ENCODE data around the gene LANCL2.

The LANCL2 gene

DNA sequence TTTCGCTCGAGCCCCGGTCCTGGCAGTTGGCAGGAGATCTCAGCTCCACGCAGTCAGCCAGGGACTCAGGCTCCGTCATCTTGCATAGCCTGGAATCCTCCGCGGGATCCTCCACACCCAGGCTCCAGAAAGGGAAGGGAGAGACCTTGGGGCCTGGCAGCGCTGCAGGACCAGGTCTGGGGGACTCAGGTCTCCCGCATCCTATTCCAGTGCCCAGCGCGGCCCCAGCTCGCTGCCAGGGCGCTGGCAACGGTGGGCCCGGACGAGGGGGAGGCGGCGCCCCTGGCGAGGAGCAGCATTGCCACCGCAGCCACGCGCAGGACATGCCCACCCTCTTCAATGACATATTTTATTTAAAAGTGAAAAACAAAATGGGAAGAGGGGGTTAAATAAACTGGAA, 83.4 kb downstream of the LANCL2 start:
- DNase-seq: no peak
- Histone ChIP-seq H3K27me3 (no peaks in the 10 kb centered on the region), H3K27ac (no peak overlapping the region), H3K36me3 (no peaks in the 10 kb centered on the region), H3K9me3 (peaks cover 0 to 8% (median 0%) of the 10 kb centered on the region in 3 donors), H3K4me1 (peaks cover 0 to 7% (median 0%) of the 10 kb centered on the region in 4 donors), H3K4me3 (no peak overlapping the region)
- intact Hi-C loops (cut with DNase I; ENCODE audit: low total_unique reads): no loop called here
- TF ChIP-seq, protein P1, sequence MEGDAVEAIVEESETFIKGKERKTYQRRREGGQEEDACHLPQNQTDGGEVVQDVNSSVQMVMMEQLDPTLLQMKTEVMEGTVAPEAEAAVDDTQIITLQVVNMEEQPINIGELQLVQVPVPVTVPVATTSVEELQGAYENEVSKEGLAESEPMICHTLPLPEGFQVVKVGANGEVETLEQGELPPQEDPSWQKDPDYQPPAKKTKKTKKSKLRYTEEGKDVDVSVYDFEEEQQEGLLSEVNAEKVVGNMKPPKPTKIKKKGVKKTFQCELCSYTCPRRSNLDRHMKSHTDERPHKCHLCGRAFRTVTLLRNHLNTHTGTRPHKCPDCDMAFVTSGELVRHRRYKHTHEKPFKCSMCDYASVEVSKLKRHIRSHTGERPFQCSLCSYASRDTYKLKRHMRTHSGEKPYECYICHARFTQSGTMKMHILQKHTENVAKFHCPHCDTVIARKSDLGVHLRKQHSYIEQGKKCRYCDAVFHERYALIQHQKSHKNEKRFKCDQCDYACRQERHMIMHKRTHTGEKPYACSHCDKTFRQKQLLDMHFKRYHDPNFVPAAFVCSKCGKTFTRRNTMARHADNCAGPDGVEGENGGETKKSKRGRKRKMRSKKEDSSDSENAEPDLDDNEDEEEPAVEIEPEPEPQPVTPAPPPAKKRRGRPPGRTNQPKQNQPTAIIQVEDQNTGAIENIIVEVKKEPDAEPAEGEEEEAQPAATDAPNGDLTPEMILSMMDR (IDR thresholded peaks at IDR 0.05): no peak

DNA sequence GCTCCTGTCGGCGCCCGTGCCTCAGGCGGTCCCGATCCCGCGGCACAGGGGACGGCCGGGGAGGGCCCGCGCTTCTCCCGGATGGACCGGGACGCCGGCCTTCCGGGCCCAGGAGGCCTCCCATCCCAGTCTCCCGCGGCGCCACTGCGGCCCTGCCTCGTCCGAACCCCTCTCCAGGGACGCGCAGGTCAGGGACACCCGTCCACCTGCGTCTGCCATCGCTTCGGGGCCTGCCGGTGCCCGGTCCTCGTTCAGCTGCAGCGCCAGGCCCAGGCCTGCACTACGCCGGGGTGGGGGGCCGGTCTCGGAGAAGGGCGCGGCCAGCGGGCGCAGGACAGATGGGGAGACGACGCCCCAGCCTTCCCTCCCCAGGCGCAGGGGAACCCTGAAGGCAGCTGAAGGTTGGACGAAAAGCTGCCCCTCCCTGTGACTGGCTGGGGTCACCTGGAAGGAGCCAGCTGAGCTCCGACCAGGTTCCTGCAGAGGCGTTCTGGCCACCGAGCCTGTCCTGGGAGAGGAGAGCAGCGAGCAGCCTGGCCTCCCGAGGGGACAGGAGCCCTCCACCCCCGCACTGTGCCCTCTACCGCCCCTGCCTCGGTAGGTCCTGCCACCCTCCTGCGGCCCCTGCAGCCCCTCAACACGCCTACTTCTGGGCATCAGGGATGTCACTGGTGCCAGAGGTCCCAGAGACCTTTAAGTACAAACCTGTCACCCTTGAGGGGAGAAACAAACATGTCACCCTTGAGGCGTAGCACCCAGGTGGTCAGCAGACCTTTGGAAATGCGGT, 84.3 kb downstream of the LANCL2 start:
- DNase-seq: no peak
- Histone ChIP-seq H3K9me3 (peaks cover 0 to 8% (median 0%) of the 10 kb centered on the region in 3 donors), H3K36me3 (no peaks in the 10 kb centered on the region), H3K4me1 (peaks cover 0 to 7% (median 0%) of the 10 kb centered on the region in 4 donors), H3K4me3 (no peak overlapping the region), H3K27me3 (no peaks in the 10 kb centered on the region), H3K27ac (no peak overlapping the region)
- TF ChIP-seq, protein P1 (IDR thresholded peaks at IDR 0.05): no peak
- intact Hi-C loops (cut with DNase I; ENCODE audit: low total_unique reads): no loop called here

DNA sequence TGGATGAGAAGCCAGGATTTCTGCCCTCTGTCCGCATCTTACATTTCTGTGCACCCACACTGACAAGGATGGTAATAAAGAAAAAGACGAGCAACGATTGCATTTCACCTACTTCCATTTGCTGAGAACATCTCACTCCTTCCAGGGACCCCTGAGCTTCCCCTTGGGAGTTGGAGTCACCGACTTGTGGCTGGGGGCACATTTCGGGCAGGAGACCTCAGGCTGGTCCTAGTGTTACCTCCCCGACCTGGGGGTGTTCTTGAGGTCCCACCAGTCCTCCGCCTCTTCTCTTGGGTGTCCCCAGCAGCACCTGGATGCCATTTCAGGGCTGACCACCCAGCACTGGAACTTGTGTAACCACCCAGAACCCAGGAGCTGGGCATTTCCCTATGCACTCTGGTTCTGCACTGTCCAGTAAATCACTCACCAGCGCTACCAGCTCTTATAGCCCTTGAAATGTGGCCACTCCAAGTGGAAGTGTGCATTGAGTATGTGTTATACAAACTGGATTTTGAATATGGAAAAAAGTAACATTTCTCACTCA, 84.9 kb downstream of the LANCL2 start:
- intact Hi-C loops (cut with DNase I; ENCODE audit: low total_unique reads): no loop called here
- no peaks in the 10 kb centered on the region for H3K36me3 ChIP-seq

DNA sequence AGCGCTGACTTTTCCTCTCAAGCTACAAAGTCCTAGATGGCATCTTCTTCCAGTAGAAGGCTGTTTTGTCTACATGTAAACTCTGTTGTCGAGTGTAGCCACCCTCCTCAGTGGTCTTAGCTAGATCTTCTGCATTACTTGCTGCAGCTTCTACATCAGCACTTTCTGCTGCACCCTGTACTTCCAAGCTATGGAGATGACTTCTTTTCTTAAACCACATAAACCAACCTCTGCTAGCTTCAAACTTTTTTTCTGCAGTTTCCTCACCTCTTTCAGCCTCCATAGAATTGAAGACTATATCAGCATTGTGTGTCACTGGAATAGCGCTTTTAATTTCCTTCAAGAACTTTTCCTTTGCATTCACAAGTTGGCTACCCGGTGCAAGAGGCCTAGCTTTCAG, 87.8 kb downstream of the LANCL2 start:
- peaks cover 0 to 14% (median 9%) of the 10 kb centered on the region in 3 donors for H3K9me3 ChIP-seq
- H3K36me3 ChIP-seq: no peaks in the 10 kb centered on the region
- no peak overlapping the region for H3K4me3 ChIP-seq
- TF ChIP-seq, protein P1 (IDR thresholded peaks at IDR 0.05): no peak
- H3K27ac ChIP-seq: no peak overlapping the region
- DNase-seq: no peak
- intact Hi-C loops (cut with DNase I; ENCODE audit: low total_unique reads): no loop called here
- H3K4me1 ChIP-seq: peaks cover 0 to 7% (median 0%) of the 10 kb centered on the region in 4 donors
- H3K27me3 ChIP-seq: no peaks in the 10 kb centered on the region

More for the DNA sequence above, 84.9 kb downstream of the LANCL2 start:
- Histone ChIP-seq H3K27me3 (no peaks in the 10 kb centered on the region), H3K9me3 (peaks cover 0 to 8% (median 0%) of the 10 kb centered on the region in 3 donors), H3K27ac (no peak overlapping the region), H3K4me3 (no peak overlapping the region), H3K4me1 (peaks cover 0 to 7% (median 0%) of the 10 kb centered on the region in 4 donors)
- DNase-seq: no peak
- TF ChIP-seq, protein P1 (IDR thresholded peaks at IDR 0.05): no peak

DNA sequence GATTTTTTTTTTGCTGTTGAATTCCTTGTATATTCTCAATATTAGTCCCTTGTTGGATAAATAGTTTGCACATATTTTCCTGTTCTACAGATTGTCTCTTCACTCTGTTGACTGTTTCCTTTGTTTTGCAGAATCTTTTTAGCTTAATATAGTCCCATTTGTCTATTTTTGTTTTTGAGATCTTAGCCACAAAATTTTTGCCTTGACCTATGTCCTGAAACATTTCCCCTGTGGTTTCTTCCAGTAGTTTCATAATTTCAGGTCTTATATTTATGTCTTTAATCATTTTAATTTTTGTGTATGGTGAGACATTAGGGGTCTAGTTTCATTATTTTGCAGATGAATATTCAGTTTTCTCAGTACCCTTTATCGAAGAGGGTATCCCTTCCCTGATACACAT, 92.7 kb downstream of the LANCL2 start:
- no peak for DNase-seq
- intact Hi-C loops (cut with DNase I; ENCODE audit: low total_unique reads): no loop called here
- Histone ChIP-seq H3K27me3 (no peaks in the 10 kb centered on the region), H3K9me3 (peaks cover 4 to 23% (median 19%) of the 10 kb centered on the region in 3 donors), H3K27ac (no peak overlapping the region), H3K4me3 (no peak overlapping the region), H3K36me3 (no peaks in the 10 kb centered on the region), H3K4me1 (no peaks in the 10 kb centered on the region)
- TF ChIP-seq, protein P1 (IDR thresholded peaks at IDR 0.05): no peak
